ENCODE data around the gene TBX1.

The TBX1 gene

DNA sequence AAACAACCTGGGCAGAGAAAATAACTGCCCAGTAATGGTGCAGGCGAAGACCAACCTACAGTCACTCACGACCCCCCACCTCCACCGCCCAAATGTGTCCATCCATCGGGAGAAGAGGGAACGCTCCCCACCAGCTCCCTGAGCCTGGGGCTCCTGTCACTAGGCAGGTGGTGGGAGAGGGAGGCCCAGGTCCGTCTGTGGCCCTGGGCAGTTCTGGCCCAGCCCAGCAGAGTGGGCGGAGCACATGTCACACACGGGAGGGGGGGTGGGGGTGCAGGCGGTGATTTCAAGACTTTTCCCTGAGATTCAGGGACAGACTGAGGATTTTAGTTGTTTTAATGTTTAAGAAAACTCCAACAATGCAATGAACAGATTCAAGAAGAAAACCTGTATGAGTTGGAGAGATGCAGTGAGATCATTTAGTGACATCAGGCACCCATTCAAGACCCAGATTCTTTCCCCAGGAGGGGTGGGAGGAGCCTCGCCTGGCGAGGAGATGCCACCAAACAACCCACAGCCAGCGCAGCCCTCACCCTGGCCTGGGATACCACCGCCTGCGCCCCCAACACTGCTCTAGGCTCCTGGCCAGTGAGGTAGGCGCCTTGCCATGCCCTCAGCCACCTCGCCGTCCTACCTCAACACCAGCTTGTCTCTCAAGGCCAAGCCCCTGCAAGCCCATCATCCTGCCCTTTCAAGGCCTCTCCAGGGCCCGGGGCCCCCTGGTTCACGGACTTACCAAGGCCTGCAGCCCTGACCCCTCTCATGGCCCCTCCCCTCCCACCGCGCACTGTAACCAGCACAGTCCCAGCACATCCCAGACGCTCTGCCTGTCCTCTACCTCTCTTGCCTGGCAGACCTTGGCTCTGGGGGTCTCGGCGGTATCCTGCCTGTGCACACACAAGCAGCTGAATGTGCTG, 36.8 kb downstream of the TBX1 start:
- TF ChIP-seq, protein P1, sequence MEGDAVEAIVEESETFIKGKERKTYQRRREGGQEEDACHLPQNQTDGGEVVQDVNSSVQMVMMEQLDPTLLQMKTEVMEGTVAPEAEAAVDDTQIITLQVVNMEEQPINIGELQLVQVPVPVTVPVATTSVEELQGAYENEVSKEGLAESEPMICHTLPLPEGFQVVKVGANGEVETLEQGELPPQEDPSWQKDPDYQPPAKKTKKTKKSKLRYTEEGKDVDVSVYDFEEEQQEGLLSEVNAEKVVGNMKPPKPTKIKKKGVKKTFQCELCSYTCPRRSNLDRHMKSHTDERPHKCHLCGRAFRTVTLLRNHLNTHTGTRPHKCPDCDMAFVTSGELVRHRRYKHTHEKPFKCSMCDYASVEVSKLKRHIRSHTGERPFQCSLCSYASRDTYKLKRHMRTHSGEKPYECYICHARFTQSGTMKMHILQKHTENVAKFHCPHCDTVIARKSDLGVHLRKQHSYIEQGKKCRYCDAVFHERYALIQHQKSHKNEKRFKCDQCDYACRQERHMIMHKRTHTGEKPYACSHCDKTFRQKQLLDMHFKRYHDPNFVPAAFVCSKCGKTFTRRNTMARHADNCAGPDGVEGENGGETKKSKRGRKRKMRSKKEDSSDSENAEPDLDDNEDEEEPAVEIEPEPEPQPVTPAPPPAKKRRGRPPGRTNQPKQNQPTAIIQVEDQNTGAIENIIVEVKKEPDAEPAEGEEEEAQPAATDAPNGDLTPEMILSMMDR (IDR thresholded peaks at IDR 0.05; ENCODE audit: control insufficient read depth, insufficient read depth, low read depth, low read length, missing control alignments): no peak
- no peak overlapping the region for H3K4me3 ChIP-seq (ENCODE audit: control insufficient read depth, low read depth, low read length)
- no peak for DNase-seq (ENCODE audit: low read depth)

DNA sequence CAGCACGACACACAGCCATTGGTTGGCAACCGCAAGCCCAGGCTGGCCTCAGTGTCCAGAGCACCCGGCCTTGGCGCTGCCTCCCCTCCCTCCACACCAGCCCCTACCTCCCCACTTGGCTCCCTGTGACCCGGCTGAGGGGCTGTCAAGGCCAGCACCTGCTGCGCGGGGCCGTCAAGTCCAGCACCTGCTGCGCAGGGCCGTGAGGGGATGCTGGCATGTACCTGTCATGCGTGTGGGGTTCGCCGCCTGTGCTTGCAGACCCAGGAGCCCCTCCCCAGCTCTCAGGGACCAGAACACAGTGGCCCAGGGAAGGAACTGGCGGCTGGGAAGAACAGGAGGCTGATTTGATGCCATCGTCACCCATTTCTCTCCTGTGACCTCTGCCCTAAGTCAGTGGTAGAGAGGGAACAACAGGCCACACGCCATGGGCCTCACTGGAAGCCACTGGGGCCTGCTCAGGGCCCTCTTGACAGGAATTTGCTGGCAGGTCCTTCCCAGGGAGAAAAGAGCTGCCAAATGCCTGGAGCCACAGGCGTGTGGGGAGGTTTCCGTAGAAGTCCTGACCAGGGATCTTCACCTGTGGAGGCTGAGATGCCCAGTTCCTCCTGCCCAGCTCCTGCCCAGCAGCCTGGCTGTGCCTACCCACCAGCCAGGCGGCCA, 37.6 kb downstream of the TBX1 start:
- TF ChIP-seq, protein P1 (IDR thresholded peaks at IDR 0.05; ENCODE audit: control insufficient read depth, insufficient read depth, low read depth, low read length, missing control alignments): no peak
- no peak for DNase-seq (ENCODE audit: low read depth)
- H3K4me3 ChIP-seq (ENCODE audit: control insufficient read depth, low read depth, low read length): no peak overlapping the region

DNA sequence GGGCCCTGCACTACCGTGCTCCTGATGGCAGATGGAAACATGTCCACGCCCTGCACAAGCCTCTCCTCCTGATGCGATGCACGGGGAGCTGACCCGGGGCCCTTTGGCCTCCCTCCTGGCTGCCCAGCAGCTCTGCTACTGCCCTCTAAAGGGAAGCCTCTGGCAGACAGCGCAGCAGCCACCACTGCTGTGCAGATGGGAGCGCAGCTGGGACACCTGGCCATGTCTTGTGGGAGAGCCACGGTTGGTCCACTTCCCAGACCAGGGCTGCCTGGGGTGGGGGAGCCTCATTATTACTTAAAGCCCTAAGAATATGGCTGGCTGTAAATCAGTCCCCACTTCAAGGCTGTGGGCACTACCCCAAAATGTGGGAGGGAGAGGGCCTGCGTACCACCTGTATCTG, 38.3 kb downstream of the TBX1 start:
- no peak for DNase-seq (ENCODE audit: low read depth)
- TF ChIP-seq, protein P1 (IDR thresholded peaks at IDR 0.05; ENCODE audit: control insufficient read depth, insufficient read depth, low read depth, low read length, missing control alignments): no peak
- no peak overlapping the region for H3K4me3 ChIP-seq (ENCODE audit: control insufficient read depth, low read depth, low read length)

DNA sequence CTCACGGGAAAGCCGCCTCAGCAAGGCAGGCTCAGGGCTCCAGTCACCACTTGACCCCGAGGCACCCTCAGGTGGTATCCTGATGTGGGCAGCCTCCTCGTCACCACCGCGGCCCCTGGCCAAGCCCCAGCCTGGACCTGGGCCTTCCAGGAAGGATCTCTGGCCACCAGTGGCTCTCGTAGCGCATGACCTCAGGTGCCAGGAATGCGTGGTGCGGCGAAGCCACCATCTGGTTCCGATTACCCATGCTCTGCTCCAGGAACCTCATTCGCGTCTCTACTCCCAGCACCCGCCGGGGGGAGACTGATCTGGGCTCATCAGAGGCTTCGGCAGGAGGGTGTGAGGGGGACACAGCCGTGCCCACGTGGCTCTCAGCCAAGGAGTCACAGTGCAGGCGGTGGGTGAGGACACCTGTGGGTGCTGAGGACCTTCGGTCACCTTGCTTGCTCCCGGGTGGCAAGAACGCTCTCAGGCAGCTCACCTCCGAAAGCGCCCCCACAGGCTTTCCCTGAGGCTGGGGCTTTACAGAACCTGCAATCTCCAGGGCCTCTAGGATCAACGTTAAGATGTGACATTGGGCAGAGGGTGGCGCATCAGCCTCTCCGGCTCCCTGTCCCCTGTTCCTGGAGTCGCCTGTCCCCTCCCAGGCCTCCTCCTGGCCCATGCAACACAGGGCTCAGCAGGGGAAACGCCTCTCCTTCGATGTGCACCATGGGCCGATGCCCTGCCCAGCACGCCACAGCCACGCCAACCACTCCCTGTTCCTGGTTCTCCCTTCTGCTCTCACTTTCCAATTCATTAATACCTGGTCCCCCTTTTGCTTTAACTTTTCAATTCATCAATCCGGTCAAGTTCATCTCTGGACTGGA, 39.0 kb downstream of the TBX1 start:
- DNase-seq (ENCODE audit: low read depth): peak; percentile 84
- TF ChIP-seq, protein P1 (IDR thresholded peaks at IDR 0.05; ENCODE audit: control insufficient read depth, insufficient read depth, low read depth, low read length, missing control alignments): peak; percentile 43
- H3K4me3 ChIP-seq (ENCODE audit: control insufficient read depth, low read depth, low read length): no peak overlapping the region

DNA sequence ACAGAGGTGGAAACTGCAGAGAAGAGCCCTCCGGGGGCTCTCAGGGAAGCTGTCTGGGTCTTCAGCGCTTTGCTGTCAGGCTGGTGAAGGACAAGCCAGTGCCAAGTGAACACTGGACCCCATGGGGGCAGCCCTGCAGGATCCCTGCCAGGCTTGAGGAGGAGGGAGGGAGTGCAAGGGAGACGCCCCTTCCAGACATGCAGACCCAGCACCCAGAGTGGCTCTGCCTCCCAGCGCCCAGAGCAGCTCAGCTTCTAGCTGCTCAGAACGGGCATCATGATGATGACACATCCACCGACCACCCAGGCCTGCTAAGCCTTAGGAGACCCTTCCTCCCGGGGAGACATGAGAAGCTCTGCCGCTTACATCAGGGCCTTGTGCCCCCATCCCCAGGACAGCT, 39.7 kb downstream of the TBX1 start:
- TF ChIP-seq, protein P1 (IDR thresholded peaks at IDR 0.05; ENCODE audit: control insufficient read depth, insufficient read depth, low read depth, low read length, missing control alignments): no peak
- no peak for DNase-seq (ENCODE audit: low read depth)
- H3K4me3 ChIP-seq (ENCODE audit: control insufficient read depth, low read depth, low read length): no peak overlapping the region

DNA sequence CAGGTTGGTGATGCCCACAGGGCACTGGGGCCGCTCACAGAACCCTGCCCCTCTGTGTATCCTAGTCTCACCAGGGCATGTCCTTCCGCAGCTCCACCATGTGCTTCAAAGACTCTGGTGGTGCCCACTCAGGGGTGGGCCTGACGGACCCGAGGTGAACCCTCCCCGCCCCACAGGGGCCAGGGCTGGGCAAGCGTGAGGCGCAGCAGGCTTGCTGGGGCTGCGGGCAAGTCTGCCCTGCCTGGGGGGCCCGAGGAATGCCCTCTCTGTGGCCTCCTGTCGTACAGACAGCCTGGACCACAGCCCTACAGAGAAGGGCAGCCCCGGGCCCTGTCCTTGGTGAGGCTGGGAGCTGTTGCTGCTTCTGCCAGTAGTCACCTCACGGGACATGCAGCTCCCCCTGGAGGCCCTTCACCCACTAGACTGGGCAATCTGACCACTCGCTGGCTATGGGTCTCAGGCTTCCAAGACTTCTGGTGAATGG, 40.2 kb downstream of the TBX1 start:
- TF ChIP-seq, protein P1 (IDR thresholded peaks at IDR 0.05; ENCODE audit: control insufficient read depth, insufficient read depth, low read depth, low read length, missing control alignments): peak; percentile 52
- no peak for DNase-seq (ENCODE audit: low read depth)
- no peak overlapping the region for H3K4me3 ChIP-seq (ENCODE audit: control insufficient read depth, low read depth, low read length)

All from AG09309 (cell line).